Measurements from ENCODE around the gene ALX1.

- TF ChIP-seq CTCF (IDR thresholded peaks at IDR 0.05) (no peak), POLR2AphosphoS5 (IDR thresholded peaks at IDR 0.05) (no peak)
Measured at GRCh38 chr12:85308374-85308773, 28.4 kb downstream of the ALX1 start.
